ENCODE results near the gene TAP2.

TAP2 gene

DNA sequence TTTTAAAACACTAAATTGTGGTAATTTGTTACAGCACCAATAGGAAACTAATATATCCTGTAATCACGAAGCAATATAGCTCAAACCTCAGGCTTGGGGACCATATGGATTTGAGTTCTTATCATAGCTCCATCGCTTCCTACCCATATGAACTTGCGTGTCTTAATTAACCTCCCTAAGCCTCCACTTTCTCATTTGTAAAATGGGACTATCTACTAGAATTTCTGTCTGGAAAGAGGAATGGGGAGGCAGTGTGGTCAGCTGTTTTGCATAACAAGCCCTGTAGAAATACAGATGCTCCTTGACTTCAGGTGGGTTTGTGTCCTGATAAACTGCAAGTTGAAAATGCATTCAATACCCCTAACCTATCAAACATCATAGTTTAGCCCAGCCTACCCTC, 38.8 kb downstream of the TAP2 start:
- TF ChIP-seq, protein P1, sequence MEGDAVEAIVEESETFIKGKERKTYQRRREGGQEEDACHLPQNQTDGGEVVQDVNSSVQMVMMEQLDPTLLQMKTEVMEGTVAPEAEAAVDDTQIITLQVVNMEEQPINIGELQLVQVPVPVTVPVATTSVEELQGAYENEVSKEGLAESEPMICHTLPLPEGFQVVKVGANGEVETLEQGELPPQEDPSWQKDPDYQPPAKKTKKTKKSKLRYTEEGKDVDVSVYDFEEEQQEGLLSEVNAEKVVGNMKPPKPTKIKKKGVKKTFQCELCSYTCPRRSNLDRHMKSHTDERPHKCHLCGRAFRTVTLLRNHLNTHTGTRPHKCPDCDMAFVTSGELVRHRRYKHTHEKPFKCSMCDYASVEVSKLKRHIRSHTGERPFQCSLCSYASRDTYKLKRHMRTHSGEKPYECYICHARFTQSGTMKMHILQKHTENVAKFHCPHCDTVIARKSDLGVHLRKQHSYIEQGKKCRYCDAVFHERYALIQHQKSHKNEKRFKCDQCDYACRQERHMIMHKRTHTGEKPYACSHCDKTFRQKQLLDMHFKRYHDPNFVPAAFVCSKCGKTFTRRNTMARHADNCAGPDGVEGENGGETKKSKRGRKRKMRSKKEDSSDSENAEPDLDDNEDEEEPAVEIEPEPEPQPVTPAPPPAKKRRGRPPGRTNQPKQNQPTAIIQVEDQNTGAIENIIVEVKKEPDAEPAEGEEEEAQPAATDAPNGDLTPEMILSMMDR (conservative IDR thresholded peaks at IDR 0.05; ENCODE audit: low read depth), result no peak
- no peak for DNase-seq (ENCODE audit: low spot score)
- POLR2A ChIA-PET (ENCODE audit: low non-redundant PET), result no interaction called here

GRCh38 chr6:32799168-32799567, 39.4 kb downstream of the TAP2 start:
- no peak for DNase-seq (ENCODE audit: low spot score)
- CTCF ChIA-PET, result interaction anchor here (0.6 to 1.0 kb wide), 2 partner anchors 14 to 54 kb away, joined by 3 to 4 read pairs; partner anchors contain the start of gene TAP1
- POLR2A ChIA-PET (ENCODE audit: low non-redundant PET), result no interaction called here
- TF ChIP-seq, protein P1 (conservative IDR thresholded peaks at IDR 0.05; ENCODE audit: low read depth), result no peak
- H3K27ac ChIP-seq, result no peak overlapping the region

More for the DNA sequence above, 38.8 kb downstream of the TAP2 start:
- CTCF ChIA-PET, result interaction anchor here (1.0 kb wide), 1 partner anchor 14 kb away, joined by 4 read pairs; no protein-coding TSS in a partner anchor
- no peak overlapping the region for H3K27ac ChIP-seq

- ChIA-PET CTCF (interaction anchor here (0.6 to 1.0 kb wide), 6 partner anchors 11 to 1023 kb away, joined by 3 to 5 read pairs (median 4); no protein-coding TSS in a partner anchor), POLR2A (ENCODE audit: low non-redundant PET) (no interaction called here)
- H3K27ac ChIP-seq, result no peak overlapping the region
- TF ChIP-seq, protein P1 (conservative IDR thresholded peaks at IDR 0.05; ENCODE audit: low read depth), result peak; percentile 82
- DNase-seq (ENCODE audit: low spot score), result peak; percentile 59
Measured at GRCh38 chr6:32796848-32797776, 41.4 kb downstream of the TAP2 start.

GRCh38 chr6:32794510-32794909, 44.0 kb downstream of the TAP2 start:
- no peak overlapping the region for H3K27ac ChIP-seq
- no peak for DNase-seq (ENCODE audit: low spot score)
- ChIA-PET POLR2A (ENCODE audit: low non-redundant PET) (no interaction called here), CTCF (no interaction called here)
- TF ChIP-seq, protein P1 (conservative IDR thresholded peaks at IDR 0.05; ENCODE audit: low read depth), result no peak

DNA sequence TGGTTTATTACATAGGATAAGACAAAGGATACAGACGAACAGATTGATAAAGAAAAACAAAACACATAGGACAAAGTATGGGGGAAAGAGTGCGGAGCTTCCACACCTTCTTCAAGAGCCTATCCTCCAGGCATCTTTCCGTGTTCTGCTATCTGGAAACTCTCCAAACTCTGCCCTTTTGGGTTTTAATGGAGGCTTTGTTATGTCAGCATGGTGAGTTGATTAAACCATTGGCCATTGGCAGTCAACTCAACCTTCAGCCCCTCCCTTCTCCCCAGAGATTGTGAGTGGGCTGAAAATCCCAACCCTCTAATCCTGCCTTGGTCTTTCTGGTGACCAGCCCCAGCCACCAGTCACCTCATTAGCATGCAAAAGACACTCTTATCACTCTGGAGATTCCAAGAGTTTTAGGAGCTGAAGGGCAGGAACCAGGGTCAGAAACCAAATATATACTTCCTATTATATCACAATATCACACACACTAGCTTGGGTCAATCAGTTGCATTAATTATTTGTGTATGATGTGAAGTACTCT, 45.6 kb downstream of the TAP2 start:
- TF ChIP-seq, protein P1 (conservative IDR thresholded peaks at IDR 0.05; ENCODE audit: low read depth), result no peak
- no peak for DNase-seq (ENCODE audit: low spot score)
- POLR2A ChIA-PET (ENCODE audit: low non-redundant PET), result no interaction called here
- no peak overlapping the region for H3K27ac ChIP-seq
- CTCF ChIA-PET, result interaction anchor here (1.2 kb wide), 1 partner anchor 379 kb away, joined by 7 read pairs; no protein-coding TSS in a partner anchor

DNA sequence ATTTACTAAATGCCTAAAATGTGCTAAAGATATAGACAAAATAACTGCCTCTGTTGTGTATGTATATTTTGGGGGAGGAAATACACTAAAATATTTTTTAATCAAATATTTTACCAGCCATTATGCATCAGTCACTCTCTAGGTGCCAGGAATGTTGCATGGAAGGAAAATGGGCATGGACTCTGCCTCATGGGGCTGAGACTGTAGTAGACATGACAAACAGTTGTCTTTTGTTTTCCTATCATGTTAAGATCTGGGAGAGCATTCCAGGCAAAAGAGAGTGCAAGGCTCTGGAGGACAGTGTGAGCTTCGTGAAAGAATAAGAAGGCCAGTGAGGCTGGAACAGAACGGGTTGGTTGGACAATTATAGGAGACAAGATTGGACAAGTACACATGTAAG, 48.2 kb downstream of the TAP2 start:
- DNase-seq (ENCODE audit: low spot score), result peak; percentile 62
- POLR2A ChIA-PET (ENCODE audit: low non-redundant PET), result no interaction called here
- CTCF ChIA-PET, result interaction anchor here (0.6 kb wide), 1 partner anchor 78 kb away, joined by 3 read pairs; no protein-coding TSS in a partner anchor
- TF ChIP-seq, protein P1 (conservative IDR thresholded peaks at IDR 0.05; ENCODE audit: low read depth), result no peak
- no peak overlapping the region for H3K27ac ChIP-seq
